WTC11 (cell line): Measurements from ENCODE around the gene UPK3A.

Experiments used
- ATF3 ChIP-seq: sonication (generic); formaldehyde crosslinking; conservative IDR thresholded peaks from 2 replicates; pipeline ENCODE4 v1.8.1; 2022; ENCODE audit warnings: mild to moderate bottlenecking, missing genetic modification reagents
- CTCF ChIP-seq: fragments of 200-600 bp; IDR thresholded peaks from 2 replicates; pipeline ENCODE4 v1.8.0; 2022; ENCODE audit warnings: antibody characterized with exemption
- ELF4 ChIP-seq: sonication (generic); formaldehyde crosslinking; IDR thresholded peaks from 2 replicates; pipeline ENCODE4 v1.8.1; 2022; ENCODE audit warnings: low read depth, mild to moderate bottlenecking, moderate library complexity, missing genetic modification reagents
- FOXJ3 ChIP-seq: sonication (generic); formaldehyde crosslinking; IDR thresholded peaks from 2 replicates; pipeline ENCODE4 v1.9.0; 2021; ENCODE audit warnings: missing genetic modification reagents, mild to moderate bottlenecking, borderline replicate concordance
- GABPB1 ChIP-seq: sonication (generic); formaldehyde crosslinking; IDR thresholded peaks from 2 replicates; pipeline ENCODE4 v1.8.1; 2023; ENCODE audit warnings: mild to moderate bottlenecking, missing genetic modification reagents
- IRF1 ChIP-seq: sonication (generic); formaldehyde crosslinking; IDR thresholded peaks from 2 replicates; pipeline ENCODE4 v1.8.0; 2023; ENCODE audit warnings: missing genetic modification reagents
- MAX ChIP-seq: sonication (generic); formaldehyde crosslinking; IDR thresholded peaks from 2 replicates; pipeline ENCODE4 v1.8.0; 2022; ENCODE audit warnings: mild to moderate bottlenecking, missing genetic modification reagents
- STAT6 ChIP-seq: sonication (generic); formaldehyde crosslinking; conservative IDR thresholded peaks from 2 replicates; pipeline ENCODE4 v1.8.1; 2023; ENCODE audit warnings: mild to moderate bottlenecking, low read depth, missing genetic modification reagents, moderate library complexity
- TCF7 ChIP-seq: sonication (generic); formaldehyde crosslinking; IDR thresholded peaks from 2 replicates; pipeline ENCODE4 v1.8.0; 2022; ENCODE audit warnings: mild to moderate bottlenecking, low read depth, missing genetic modification reagents, moderate library complexity
- TP53 ChIP-seq: sonication (generic); formaldehyde crosslinking; IDR thresholded peaks from 2 replicates; pipeline ENCODE4 v1.8.1; 2023; ENCODE audit warnings: mild to moderate bottlenecking, missing genetic modification reagents
- ZNF512 ChIP-seq: sonication (generic); formaldehyde crosslinking; IDR thresholded peaks from 2 replicates; pipeline ENCODE4 v1.8.1; 2022; ENCODE audit warnings: missing genetic modification reagents, borderline replicate concordance
- ZNF532 ChIP-seq: fragments of 250-450 bp; sonication (Bioruptor Pico); IDR thresholded peaks from 2 replicates; pipeline ENCODE4 v1.9.0; 2021; ENCODE audit warnings: mild to moderate bottlenecking, borderline replicate concordance

GRCh38 chr22:45284705-45285262, at the start of gene UPK3A:
- TF ChIP-seq STAT6: no peak
- no peak for TF ChIP-seq FOXJ3
- TF ChIP-seq CTCF: no peak
- TF ChIP-seq TP53 (CRISPR knock-in tag): no peak
- no peak for TF ChIP-seq GABPB1 (CRISPR knock-in tag)
- no peak for TF ChIP-seq IRF1
- no peak for TF ChIP-seq ZNF512
- no peak for TF ChIP-seq TCF7 (CRISPR knock-in tag)
- TF ChIP-seq MAX (CRISPR knock-in tag): peak; percentile 5; the same call in 1 of the 2 replicates
- no peak for TF ChIP-seq ELF4 (CRISPR knock-in tag)
- TF ChIP-seq ATF3 (CRISPR knock-in tag): no peak
- no peak for TF ChIP-seq ZNF532 (CRISPR knock-in tag)
